Panc1 (cell line): Measurements from ENCODE around the gene CCNI. TPM values are rescaled to one million over a fixed set of nuclear protein-coding genes. Genes with fewer than 3 reads are reported as not detected.

ENCODE experiments used
- ATAC-seq: fragments of 200-7000 bp; cut with Tn5 transposase; 2 replicates; pipeline ENCODE4 v1.9.1; 2020; ENCODE audit warnings: mild to moderate bottlenecking, moderate library complexity
- BruUV-seq: library from RNA; stranded (reverse); fragments of 400-500 nt; replicated peaks from 2 replicates; lab custom pipeline; 2021; lab: Mats Ljungman, UMichigan
- CTCF ChIA-PET: fragments of 300-600 bp; sonication (Branson Sonifier 250); formaldehyde crosslinking; loops from one replicate; lab custom pipeline; 2022; ENCODE audit warnings: antibody characterized with exemption; lab: Charles Lee
- POLR2A ChIA-PET: fragments of 300-600 bp; sonication (Branson Sonifier 250); formaldehyde crosslinking; loops from one replicate; lab custom pipeline; 2022; ENCODE audit warnings: antibody characterized with exemption; lab: Charles Lee
- DNase-seq: peaks from one replicate; pipeline ENCODE4 v3.0.0-alpha.2; 2010; ENCODE audit warnings: low read depth, low spot score
- H3K27ac ChIP-seq: 2 replicates; pipeline ENCODE4 v1.5.1; 2011; ENCODE audit warnings: mild to moderate bottlenecking, low read length, inconsistent platforms
- H3K27me3 ChIP-seq: fragments of 200-500 bp; sonication (Bioruptor generic); 2 replicates; pipeline ENCODE4 v1.6.0; 2014; ENCODE audit warnings: low read length, inconsistent platforms; ENCODE audit not compliant: control insufficient read depth, insufficient read depth
- H3K36me3 ChIP-seq: fragments of 200-500 bp; sonication (Bioruptor generic); 2 replicates; pipeline ENCODE4 v1.5.1; 2014; ENCODE audit warnings: inconsistent platforms, mild to moderate bottlenecking, low read length, moderate library complexity; ENCODE audit not compliant: control insufficient read depth, insufficient read depth
- H3K4me1 ChIP-seq: 2 replicates; pipeline ENCODE4 v1.5.1; 2011; ENCODE audit warnings: inconsistent platforms, mild to moderate bottlenecking, low read length, moderate library complexity; ENCODE audit not compliant: control insufficient read depth, insufficient read depth
- H3K4me3 ChIP-seq, 2 experiments: 2 replicates each; pipeline ENCODE4 v1.5.1; 2011 to 2012; ENCODE audit warnings: low read depth in 2 of 2, low read length in 2 of 2, mild to moderate bottlenecking in 2 of 2, inconsistent platforms in 1 of 2, moderate library complexity in 1 of 2
- H3K9me3 ChIP-seq: fragments of 200-500 bp; sonication (Bioruptor generic); 2 replicates; pipeline ENCODE4 v1.5.1; 2014; ENCODE audit warnings: low read depth, mild to moderate bottlenecking, inconsistent platforms, low read length, moderate library complexity; ENCODE audit not compliant: control insufficient read depth, insufficient read depth
- CTCF ChIP-seq: fragments of 450-650 bp; IDR thresholded peaks from 2 replicates; pipeline ENCODE4 v1.5.1; 2017; ENCODE audit warnings: mild to moderate bottlenecking
- POLR2AphosphoS5 ChIP-seq: IDR thresholded peaks from 2 replicates; pipeline ENCODE4 v1.6.1; 2012; ENCODE audit warnings: mild to moderate bottlenecking, low read depth, low read length, moderate library complexity
- SIN3A ChIP-seq: IDR thresholded peaks from 2 replicates; pipeline ENCODE4 v1.6.1; 2012; ENCODE audit warnings: low read depth, mild to moderate bottlenecking, low read length, moderate library complexity, borderline replicate concordance; ENCODE audit not compliant: insufficient read depth
- TCF7L2 ChIP-seq: IDR thresholded peaks from 2 replicates; pipeline ENCODE4 v1.6.1; 2011; ENCODE audit warnings: mild to moderate bottlenecking, low read depth, low read length, inconsistent platforms
- in situ Hi-C: cut with HindIII; loops from 2 replicates; pipeline ENCODE4 v1.10.0; 2016; ENCODE audit warnings: low sequenced_read_pairs, low pct_unique_long_range_greater_than_20kb
- intact Hi-C: fragments of 100-400 bp; cut with micrococcal nuclease; formaldehyde crosslinking; loops from one replicate; pipeline ENCODE4 v1.10.0; 2022; ENCODE audit not compliant: unreplicated experiment
- total RNA-seq: library from RNA; stranded (reverse); gene quantifications from one replicate; pipeline ENCODE4 v1.2.1, GENCODE V29; 2021; ENCODE audit not compliant: unreplicated experiment
- TF ChIP-seq, protein P1 (sequence below), 2 experiments: IDR thresholded peaks; 2 replicates each; pipeline ENCODE4 v1.6.1; 2011 to 2012; ENCODE audit warnings: low read depth in 2 of 2, control low read depth in 1 of 2, low read length in 1 of 2, mild to moderate bottlenecking in 1 of 2, moderate library complexity in 1 of 2; ENCODE audit not compliant: insufficient read depth in 1 of 2

CCNI gene
- total RNA-seq, 1 experiment from 2014 or later: 125 TPM

DNA sequence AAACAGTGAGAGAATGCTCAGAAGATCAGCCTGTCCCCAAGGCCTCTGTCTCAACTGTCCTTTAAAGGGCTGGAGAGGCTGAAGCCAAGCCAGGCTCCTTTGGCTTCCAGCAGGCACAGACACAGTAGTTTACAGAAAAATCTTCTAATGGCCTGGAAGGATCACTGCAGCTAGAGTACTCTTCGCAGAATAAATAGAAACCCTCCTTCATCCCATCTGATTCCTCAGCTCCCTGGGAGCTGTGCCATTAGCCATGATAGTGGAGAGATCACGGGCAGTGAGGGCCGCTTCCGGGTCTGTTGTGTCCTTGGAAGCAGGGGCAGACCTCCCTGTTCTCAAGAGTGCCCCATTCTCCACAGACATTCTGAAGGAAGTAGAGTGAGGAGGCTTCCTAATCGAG lies 63.1 kb downstream of the CCNI start:
- no peaks in the 10 kb centered on the region; the same call in 1 of the 2 replicates for H3K36me3 ChIP-seq

DNA sequence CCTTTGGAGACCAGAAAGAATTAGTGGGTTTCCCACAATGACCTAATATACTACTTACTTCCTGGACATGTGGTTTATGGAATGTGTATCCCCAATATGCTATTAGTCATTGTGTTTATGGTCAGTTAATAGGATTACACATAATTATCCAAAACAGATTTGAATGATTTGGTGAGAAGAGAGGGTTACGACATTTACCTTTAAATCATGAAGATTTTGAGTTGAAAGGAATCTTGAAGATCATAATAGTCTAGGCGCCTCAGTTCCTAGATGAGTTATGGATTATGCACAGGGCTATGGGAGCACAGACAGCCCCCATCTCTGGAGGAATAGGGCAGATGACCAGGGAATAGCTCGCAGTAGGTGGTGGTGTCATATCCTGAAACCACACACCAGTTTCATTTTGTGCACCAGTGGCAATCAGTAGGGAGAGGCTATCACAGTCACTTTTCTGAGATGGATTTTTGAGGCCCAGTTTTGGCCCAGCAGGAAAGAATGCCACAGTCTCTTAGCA lies 64.9 kb downstream of the CCNI start:
- Histone ChIP-seq H3K4me3 (no peak overlapping the region), H3K27me3 (no peaks in the 10 kb centered on the region), H3K27ac (no peak overlapping the region), H3K4me1 (no peaks in the 10 kb centered on the region), H3K9me3 (no peaks in the 10 kb centered on the region), H3K36me3 (no peaks in the 10 kb centered on the region; the same call in 1 of the 2 replicates)
- ATAC-seq (no peak), DNase-seq (no peak)
- ChIA-PET POLR2A (no interaction called here), CTCF (no interaction called here)
- TF ChIP-seq POLR2AphosphoS5: no peak
- TF ChIP-seq, protein P1, sequence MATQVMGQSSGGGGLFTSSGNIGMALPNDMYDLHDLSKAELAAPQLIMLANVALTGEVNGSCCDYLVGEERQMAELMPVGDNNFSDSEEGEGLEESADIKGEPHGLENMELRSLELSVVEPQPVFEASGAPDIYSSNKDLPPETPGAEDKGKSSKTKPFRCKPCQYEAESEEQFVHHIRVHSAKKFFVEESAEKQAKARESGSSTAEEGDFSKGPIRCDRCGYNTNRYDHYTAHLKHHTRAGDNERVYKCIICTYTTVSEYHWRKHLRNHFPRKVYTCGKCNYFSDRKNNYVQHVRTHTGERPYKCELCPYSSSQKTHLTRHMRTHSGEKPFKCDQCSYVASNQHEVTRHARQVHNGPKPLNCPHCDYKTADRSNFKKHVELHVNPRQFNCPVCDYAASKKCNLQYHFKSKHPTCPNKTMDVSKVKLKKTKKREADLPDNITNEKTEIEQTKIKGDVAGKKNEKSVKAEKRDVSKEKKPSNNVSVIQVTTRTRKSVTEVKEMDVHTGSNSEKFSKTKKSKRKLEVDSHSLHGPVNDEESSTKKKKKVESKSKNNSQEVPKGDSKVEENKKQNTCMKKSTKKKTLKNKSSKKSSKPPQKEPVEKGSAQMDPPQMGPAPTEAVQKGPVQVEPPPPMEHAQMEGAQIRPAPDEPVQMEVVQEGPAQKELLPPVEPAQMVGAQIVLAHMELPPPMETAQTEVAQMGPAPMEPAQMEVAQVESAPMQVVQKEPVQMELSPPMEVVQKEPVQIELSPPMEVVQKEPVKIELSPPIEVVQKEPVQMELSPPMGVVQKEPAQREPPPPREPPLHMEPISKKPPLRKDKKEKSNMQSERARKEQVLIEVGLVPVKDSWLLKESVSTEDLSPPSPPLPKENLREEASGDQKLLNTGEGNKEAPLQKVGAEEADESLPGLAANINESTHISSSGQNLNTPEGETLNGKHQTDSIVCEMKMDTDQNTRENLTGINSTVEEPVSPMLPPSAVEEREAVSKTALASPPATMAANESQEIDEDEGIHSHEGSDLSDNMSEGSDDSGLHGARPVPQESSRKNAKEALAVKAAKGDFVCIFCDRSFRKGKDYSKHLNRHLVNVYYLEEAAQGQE (IDR thresholded peaks at IDR 0.05; ENCODE audit: insufficient read depth in 1 of 2, low read depth in 2 of 2, low read length in 1 of 2): no peak
- no peak for TF ChIP-seq CTCF
- no peak for TF ChIP-seq SIN3A
- TF ChIP-seq TCF7L2: no peak
- intact Hi-C loops (no loop called here), in situ Hi-C loops (no loop called here)
- BruUV-seq: no TSS peak

More for the DNA sequence above, 63.1 kb downstream of the CCNI start:
- DNase-seq: no peak
- no TSS peak for BruUV-seq
- ChIA-PET CTCF (no interaction called here), POLR2A (no interaction called here)
- Histone ChIP-seq H3K9me3 (no peaks in the 10 kb centered on the region), H3K4me1 (no peaks in the 10 kb centered on the region), H3K27me3 (no peaks in the 10 kb centered on the region), H3K4me3 (no peak overlapping the region), H3K27ac (no peak overlapping the region)
- TF ChIP-seq, protein P1 (IDR thresholded peaks at IDR 0.05; ENCODE audit: insufficient read depth in 1 of 2, low read depth in 2 of 2, low read length in 1 of 2): no peak
- no peak for TF ChIP-seq POLR2AphosphoS5
- ATAC-seq: no peak
- in situ Hi-C loops: no loop called here
- intact Hi-C loops: no loop called here
